ENCODE data around the gene ACTRT3.

DNA sequence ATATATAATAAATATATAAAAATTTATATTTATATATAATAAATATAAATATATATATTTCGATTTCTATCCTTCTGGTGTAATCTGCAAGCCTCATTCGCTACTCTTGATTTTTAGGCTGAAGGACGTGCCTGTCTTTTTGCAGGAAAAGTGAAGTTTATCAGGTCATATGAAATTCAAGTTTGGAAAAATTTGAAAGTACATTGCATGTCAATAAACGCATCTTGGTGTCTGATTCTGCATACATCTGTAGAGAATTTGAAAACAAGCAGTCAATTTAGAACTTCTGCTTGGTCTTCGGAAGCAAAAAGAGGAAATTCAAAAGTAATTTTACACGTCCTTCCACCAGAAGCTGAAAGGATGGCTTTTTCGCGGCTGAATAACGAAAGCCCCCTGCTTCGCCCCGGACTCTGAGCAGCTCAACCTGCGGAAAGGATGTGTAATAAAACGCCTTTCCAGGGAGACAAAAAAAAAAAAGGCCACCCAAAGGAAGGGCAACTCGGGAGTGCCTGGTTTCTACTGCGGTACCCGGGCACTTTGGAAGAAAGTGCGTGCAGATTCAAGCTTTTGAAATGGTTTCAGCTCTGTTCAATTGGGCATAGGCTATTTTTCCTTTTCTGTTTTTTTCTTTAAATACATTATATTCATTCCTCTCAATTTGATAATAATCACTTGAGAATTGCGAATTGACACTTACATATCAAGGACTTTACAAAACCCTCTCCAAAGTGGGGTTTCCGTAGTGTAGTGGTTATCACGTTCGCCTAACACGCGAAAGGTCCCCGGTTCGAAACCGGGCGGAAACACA lies 2.3 kb upstream of the ACTRT3 start:
- TF ChIP-seq YY1 (IDR thresholded peaks at IDR 0.05; ENCODE audit: insufficient read depth, insufficient read length): no peak
- TF ChIP-seq SUZ12 (IDR thresholded peaks at IDR 0.05; ENCODE audit: extremely low read depth, insufficient read depth, insufficient read length): no peak
